ENCODE data around the gene VAV2.

Gene VAV2

GRCh38 chr9:133890583-133890982 lies 101.5 kb downstream of the VAV2 start:
- DNase-seq (ENCODE audit: low spot score): no peak

GRCh38 chr9:133889584-133890301 lies 102.4 kb downstream of the VAV2 start:
- DNase-seq (ENCODE audit: low spot score): no peak

- DNase-seq (ENCODE audit: low spot score): no peak
Measured at GRCh38 chr9:133888809-133889491, 103.2 kb downstream of the VAV2 start.

DNA sequence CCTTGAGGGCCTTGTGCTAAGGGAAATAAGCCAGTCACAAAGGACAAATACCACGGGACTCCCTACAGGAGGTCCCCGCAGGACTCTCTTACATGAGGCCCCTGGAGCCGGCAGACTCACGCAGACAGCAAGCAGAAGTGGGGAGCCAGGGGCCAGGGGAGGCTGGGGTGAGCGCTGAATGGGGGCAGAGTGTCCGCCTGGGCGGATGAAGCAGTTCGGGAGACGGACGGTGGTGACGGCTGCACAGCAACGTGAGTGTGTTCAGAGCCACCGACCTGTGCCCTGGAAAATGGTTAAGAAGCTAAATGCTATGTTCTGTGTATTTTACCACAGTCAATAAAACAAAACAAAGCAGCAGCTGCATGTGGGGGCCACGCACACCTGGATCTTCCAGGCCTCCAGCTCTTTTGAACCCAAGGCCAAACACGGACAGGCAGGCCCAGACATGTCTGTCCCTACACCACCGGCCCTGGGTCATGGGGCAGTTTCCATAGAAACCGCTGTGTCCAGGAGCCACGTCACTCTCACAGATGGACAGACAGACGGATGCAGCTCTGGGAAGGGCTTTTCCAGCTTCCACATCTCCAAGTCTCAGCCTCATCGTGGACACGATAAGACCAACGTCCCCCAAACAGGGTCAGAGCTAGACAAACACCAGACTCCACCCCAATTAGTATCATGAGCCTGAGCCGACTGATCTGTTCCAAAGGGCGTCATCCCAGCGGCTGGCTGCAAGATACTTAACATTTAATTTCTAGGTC lies 103.9 kb downstream of the VAV2 start:
- DNase-seq (ENCODE audit: low spot score): no peak

DNA sequence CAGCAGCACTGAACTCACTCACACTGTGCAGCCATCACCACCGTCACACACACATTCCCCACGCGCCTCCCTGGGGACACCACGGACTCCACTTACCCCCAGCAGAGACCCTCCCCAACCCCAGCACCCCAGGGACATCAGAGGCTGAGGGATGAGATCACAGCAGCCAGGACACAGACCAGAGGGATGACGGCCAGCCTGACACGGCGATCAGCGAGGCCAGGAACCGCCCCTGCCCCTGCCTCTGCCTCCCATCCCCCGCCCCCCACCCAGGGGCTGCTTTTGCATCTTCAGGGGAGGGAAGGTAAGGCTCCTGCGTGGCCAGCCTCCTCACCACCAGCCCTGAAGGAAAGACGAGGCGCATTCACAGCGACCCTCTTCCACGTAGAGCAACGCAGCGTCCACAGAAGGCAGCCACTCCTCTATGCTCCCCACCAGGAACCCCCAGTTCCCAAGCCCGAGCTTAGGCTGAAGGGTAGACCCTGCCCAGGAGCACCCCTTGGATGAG lies 104.5 kb downstream of the VAV2 start:
- DNase-seq (ENCODE audit: low spot score): no peak

DNA sequence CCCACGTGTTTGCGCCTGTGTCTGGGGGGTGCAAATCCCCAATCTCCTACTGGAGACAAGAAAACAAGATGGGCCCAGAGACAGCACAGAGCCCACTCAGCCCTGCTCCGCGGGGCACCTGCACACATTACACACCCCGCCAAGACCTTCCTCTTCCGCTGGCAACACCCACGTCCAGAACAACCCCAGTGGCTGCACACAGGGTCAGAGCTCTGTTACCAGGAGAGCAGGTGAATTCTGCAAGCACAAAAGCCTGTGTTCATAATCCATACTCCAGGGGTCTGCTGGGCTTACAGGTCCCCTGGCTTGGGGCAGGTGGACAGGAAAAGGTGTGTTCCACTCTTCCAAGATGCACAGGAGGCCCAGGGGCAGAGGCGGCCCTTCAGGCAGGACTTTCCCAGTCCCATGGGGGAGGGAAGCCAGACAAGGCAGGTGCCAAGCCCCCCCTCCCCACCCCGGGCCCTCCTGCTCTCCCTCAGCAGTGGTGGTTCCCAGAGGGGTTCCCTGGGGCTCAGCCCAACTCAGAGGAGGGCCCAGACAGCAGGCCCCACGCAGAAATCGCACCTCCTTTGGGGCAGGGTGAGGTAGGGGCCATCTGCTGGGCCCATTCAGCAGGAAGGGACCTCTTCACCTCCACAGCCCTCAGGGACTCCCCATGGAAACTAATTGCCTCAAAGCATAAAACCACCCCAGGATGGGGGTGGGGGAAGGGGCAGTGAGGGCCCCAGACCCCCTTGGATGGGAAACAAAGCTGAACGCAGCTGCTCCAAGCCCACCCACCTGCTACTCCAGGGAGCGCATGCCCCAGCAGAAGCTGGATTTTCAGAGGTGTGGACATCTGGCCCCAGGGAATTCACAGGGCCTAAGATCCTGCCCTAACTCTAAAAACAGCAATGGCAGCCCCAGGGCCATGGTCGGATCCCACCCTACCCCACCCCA lies 105.3 kb downstream of the VAV2 start:
- DNase-seq (ENCODE audit: low spot score): no peak

- DNase-seq (ENCODE audit: low spot score): no peak
Measured at GRCh38 chr9:133884907-133885744, 107.0 kb downstream of the VAV2 start.

DNA sequence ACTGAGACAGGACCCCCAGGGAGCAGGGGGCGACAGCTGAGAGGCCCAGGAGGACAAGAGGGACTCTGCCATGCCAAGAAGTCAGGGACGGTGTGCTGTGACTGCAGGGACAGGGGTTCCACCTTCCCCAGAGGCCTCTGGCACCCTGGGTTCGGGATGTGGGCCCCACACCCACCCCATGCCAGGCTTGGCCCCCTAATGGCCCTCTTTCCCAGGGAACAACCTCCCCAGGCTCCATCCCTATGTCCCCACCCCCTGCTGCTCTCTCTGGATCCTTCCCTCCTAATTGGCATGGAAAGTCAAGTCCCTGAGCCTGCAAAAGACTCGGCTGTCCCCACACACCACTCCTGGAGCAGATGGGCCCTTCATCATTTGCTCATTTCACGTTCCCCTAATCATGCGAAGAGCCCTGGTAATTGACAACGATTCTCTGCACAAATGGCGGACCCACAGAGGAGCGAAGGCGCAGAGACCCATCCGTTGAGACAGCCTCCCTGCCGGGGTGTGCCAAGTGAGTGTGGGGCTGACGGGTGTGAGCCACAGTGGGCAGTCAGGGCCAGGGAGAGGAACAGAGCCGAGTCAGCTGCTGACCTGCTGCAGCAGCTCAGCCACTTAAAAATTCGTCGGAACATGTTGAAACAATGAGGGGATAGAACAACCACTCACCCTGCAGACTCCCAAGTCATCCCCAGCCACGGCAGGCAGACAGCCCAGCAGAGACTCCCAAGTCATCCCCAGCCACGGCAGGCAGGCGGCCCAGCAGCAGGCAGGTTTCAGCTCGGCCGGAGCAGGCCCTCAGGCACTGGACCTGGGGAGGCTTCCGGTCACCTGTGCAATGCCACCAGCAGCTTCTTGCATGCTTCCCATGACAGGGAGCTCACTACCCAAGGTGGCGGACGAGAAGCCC lies 109.0 kb downstream of the VAV2 start:
- no peak for DNase-seq (ENCODE audit: low spot score)

GRCh38 chr9:133881671-133882381 lies 110.3 kb downstream of the VAV2 start:
- no peak for DNase-seq (ENCODE audit: low spot score)

DNA sequence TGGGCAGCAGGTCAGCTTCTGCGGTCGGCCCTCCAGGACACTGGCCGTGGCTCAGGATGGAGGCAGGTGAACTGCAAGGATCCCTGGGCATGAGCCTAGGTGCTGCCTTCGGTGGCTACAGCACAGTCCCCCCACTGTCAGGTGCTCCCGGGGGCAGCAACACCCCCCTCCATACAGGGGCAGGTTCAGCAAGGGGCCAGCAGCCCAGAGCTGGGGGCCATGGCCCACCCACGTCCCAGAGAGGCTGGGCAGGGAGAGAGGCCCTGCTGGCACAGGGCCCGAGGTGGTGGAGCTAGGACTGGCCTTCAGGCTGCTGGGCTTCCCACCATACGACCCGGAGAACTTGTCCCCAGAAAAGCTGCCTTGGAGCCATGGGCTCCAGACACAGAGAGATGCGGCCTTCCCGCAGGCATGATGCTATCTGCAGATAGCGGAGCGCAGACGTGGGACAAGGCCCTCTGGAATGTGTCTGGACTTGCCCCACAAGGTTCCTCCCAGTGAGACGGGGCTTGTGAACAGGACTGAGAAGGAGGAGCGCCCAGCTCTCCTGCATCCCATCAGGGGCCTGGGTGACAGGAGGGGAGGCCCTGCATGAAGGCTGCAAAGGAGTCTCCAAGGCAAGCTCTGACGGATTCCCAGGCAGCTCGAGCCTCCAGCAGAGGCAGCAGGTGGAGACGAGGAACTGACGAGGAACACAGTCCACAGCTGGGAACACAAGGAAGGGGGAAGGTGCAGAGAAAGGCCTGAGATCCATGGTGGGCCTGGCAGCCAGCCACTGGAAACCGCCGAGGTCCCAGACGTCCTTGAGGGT lies 111.1 kb downstream of the VAV2 start:
- no peak for DNase-seq (ENCODE audit: low spot score)

- DNase-seq (ENCODE audit: low spot score): no peak
Measured at GRCh38 chr9:133880136-133880535, 112.0 kb downstream of the VAV2 start.

- peak; percentile 13 for DNase-seq (ENCODE audit: low spot score)
Measured at GRCh38 chr9:133879615-133880014, 112.5 kb downstream of the VAV2 start.

- DNase-seq (ENCODE audit: low spot score): no peak
Measured at GRCh38 chr9:133878402-133878801, 113.7 kb downstream of the VAV2 start.

- DNase-seq (ENCODE audit: low spot score): no peak
Measured at GRCh38 chr9:133877967-133878366, 114.2 kb downstream of the VAV2 start.

GRCh38 chr9:133877327-133877726 lies 114.8 kb downstream of the VAV2 start:
- no peak for DNase-seq (ENCODE audit: low spot score)

- no peak for DNase-seq (ENCODE audit: low spot score)
Measured at GRCh38 chr9:133876836-133877235, 115.3 kb downstream of the VAV2 start.

GRCh38 chr9:133876144-133876543 lies 116.0 kb downstream of the VAV2 start:
- no peak for DNase-seq (ENCODE audit: low spot score)

DNA sequence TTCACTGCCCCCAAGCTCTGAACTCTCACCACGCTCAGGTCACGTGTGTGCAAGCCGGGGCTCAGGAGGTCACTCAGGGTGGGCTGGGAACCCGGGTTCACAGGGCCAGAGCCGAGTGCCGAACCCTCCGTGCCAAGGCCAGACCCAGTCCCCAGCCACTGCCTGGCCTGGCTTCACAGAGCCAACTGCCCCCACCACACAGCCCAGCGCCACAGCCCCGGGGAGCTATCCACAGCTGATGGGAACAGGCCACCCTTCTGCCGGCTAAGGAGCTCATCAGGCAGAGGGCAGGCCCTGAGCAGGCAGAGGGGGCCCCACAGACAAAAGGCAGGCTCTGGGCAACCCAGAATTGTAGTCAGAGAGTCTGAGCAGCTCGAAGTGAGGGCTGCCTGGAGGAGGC lies 117.0 kb downstream of the VAV2 start:
- DNase-seq (ENCODE audit: low spot score): no peak

Measured in pons (tissue), 1 donor.